Measurements from ENCODE around the gene CD48.
"Not testable (repeated sequence)": the region's sequence is repeated elsewhere in the genome, so short reads cannot be mapped to it uniquely, and the experiment has no call there.

- not testable (repeated sequence) for TF ChIP-seq CTCF (conservative IDR thresholded peaks at IDR 0.05; ENCODE audit: low read length); EZH2phosphoT487 (IDR thresholded peaks at IDR 0.05; ENCODE audit: borderline replicate concordance)
Observed at GRCh38 chr1:160652065-160652641, 59.5 kb downstream of the CD48 start.
